Progenitor cell of endocrine pancreas (in vitro differentiated cells): ENCODE results near the gene CCDC9B. TPM values are rescaled to one million over a fixed set of nuclear protein-coding genes. Genes with fewer than 3 reads are reported as not detected.

ENCODE experiments used
- DNase-seq: peaks from one replicate; pipeline ENCODE4 v3.0.0; 2021; ENCODE audit warnings: low spot score; ENCODE audit not compliant: unreplicated experiment
- H3K27ac Mint-ChIP-seq: 2 replicates; pipeline ENCODE4 v1.8.0; 2021; ENCODE audit warnings: mild to moderate bottlenecking, moderate library complexity, mixed read lengths
- H3K27me3 Mint-ChIP-seq: 2 replicates; pipeline ENCODE4 v1.8.0; 2021; ENCODE audit warnings: mixed read lengths
- H3K36me3 Mint-ChIP-seq: 2 replicates; pipeline ENCODE4 v1.8.0; 2022; ENCODE audit warnings: mixed read lengths; ENCODE audit not compliant: insufficient read depth
- H3K4me1 Mint-ChIP-seq: 2 replicates; pipeline ENCODE4 v1.8.0; 2021; ENCODE audit warnings: low read depth, mixed read lengths
- H3K4me3 Mint-ChIP-seq: 2 replicates; pipeline ENCODE4 v1.8.0; 2021; ENCODE audit warnings: low read depth, mild to moderate bottlenecking, moderate library complexity, mixed read lengths
- H3K9me3 Mint-ChIP-seq: 2 replicates; pipeline ENCODE4 v1.8.0; 2021; ENCODE audit warnings: low read depth, mixed read lengths
- CTCF ChIP-seq: fragments of 200-600 bp; sonication (generic); IDR thresholded peaks from one replicate; pipeline ENCODE4 v1.5.0; 2021; ENCODE audit warnings: antibody characterized with exemption, mild to moderate bottlenecking; ENCODE audit not compliant: unreplicated experiment
- total RNA-seq: library from RNA; stranded (reverse); gene quantifications from 2 replicates; pipeline ENCODE4 v1.2.1, GENCODE V29; 2021

CCDC9B gene
- total RNA-seq, 1 donor from 2014 or later: 0.07 TPM

GRCh38 chr15:40282869-40283614 lies 57.7 kb downstream of the CCDC9B start, which contains the start of gene ANKRD63:
Gene ANKRD63 (minus strand): TSS chr15:40283064. CDS start chr15:40282586, 478 bp downstream.
- no peak within 1 kb of the TSS for H3K27ac Mint-ChIP-seq
- no peak for DNase-seq
- H3K4me1 Mint-ChIP-seq: peaks cover 12% of the 10 kb centered on the region
- H3K36me3 Mint-ChIP-seq: no peaks in the 10 kb centered on the region
- peaks cover 74% of the 10 kb centered on the region for H3K27me3 Mint-ChIP-seq
- H3K4me3 Mint-ChIP-seq: peak within 1 kb of the TSS; percentile 44
- H3K9me3 Mint-ChIP-seq: no peaks in the 10 kb centered on the region
- no peak for TF ChIP-seq CTCF

GRCh38 chr15:40282147-40282868 lies 58.4 kb downstream of the CCDC9B start:
- H3K27ac Mint-ChIP-seq: no peak overlapping the region
- peaks cover 12% of the 10 kb centered on the region for H3K4me1 Mint-ChIP-seq
- TF ChIP-seq CTCF: peak; percentile 39
- H3K4me3 Mint-ChIP-seq: no peak overlapping the region
- no peaks in the 10 kb centered on the region for H3K9me3 Mint-ChIP-seq
- peaks cover 69% of the 10 kb centered on the region for H3K27me3 Mint-ChIP-seq
- no peaks in the 10 kb centered on the region for H3K36me3 Mint-ChIP-seq
- DNase-seq: peak; percentile 62

GRCh38 chr15:40281801-40282146 lies 59.0 kb downstream of the CCDC9B start:
- H3K36me3 Mint-ChIP-seq: no peaks in the 10 kb centered on the region
- H3K9me3 Mint-ChIP-seq: no peaks in the 10 kb centered on the region
- TF ChIP-seq CTCF: no peak
- DNase-seq: no peak
- H3K27me3 Mint-ChIP-seq: peaks cover 63% of the 10 kb centered on the region
- no peak overlapping the region for H3K27ac Mint-ChIP-seq
- peaks cover 12% of the 10 kb centered on the region for H3K4me1 Mint-ChIP-seq
- no peak overlapping the region for H3K4me3 Mint-ChIP-seq

Other genes starting within 250 kb of the CCDC9B start
- 128 and 129 TPM in 2 replicates for gene BMF, start 232.1 kb downstream of the CCDC9B start, total RNA-seq
- gene BUB1B, start 179.9 kb downstream of the CCDC9B start, total RNA-seq: 40.1 and 42.6 TPM in 2 replicates
- 13.2 and 13.8 TPM in 2 replicates for gene PAK6, start 101.9 kb downstream of the CCDC9B start, total RNA-seq
- gene ANKRD63, start 57.9 kb downstream of the CCDC9B start, total RNA-seq: not detected in 2 replicates
- 2.5 and 2.8 TPM in 2 replicates for gene PLCB2, start 33.0 kb downstream of the CCDC9B start, total RNA-seq
- gene INAFM2, start 17.2 kb downstream of the CCDC9B start, total RNA-seq: 12.9 and 14.9 TPM in 2 replicates
- 0.79 TPM in 1 of 2 replicates, not detected in the other for gene PHGR1, start 10.1 kb upstream of the CCDC9B start, total RNA-seq
- gene DISP2, start 17.3 kb upstream of the CCDC9B start, total RNA-seq: 1.0 and 3.2 TPM in 2 replicates
- 44.8 and 46.2 TPM in 2 replicates for gene KNSTRN, start 41.8 kb upstream of the CCDC9B start, total RNA-seq
- 82.0 and 93.0 TPM in 2 replicates for gene IVD, start 64.9 kb upstream of the CCDC9B start, total RNA-seq
- gene BAHD1, start 100.0 kb upstream of the CCDC9B start, total RNA-seq: 24.1 and 24.3 TPM in 2 replicates
- gene CHST14, start 130.0 kb upstream of the CCDC9B start, total RNA-seq: 29.1 and 29.3 TPM in 2 replicates
- 21.7 and 22.2 TPM in 2 replicates for gene CCDC32, start 224.1 kb upstream of the CCDC9B start, total RNA-seq
- gene RPUSD2, start 228.4 kb upstream of the CCDC9B start, total RNA-seq: 11.5 and 13.2 TPM in 2 replicates